ENCODE measurements around the gene RLN1. TPM values are rescaled to one million over a fixed set of nuclear protein-coding genes. Genes with fewer than 3 reads are reported as not detected.

The RLN1 gene
- total RNA-seq, 1 experiment from 2014 or later: not detected

DNA sequence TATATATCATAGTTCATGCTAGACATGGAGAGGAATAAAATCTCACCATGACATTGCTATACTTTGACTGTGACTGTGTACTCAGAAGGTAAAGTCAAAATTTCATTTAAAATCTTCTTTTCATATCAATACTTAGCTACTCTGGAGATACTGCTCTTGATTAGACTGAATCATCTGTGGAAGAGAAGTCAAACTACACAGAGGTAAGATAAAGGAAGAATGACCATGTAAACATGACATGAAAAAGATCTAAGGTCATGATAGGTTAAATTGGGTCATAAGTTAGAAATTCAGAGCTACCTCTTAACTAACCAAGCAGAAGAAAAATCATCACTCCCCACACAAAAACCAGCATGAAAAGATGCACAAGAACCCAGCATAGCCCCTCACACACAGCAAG is 44.8 kb upstream of the RLN1 start:
- ChIA-PET CTCF (no interaction called here), POLR2A (no interaction called here)
- H3K4me3 Mint-ChIP-seq (ENCODE audit: unreplicated experiment): no peak overlapping the region
- H3K27ac Mint-ChIP-seq (ENCODE audit: unreplicated experiment): no peak overlapping the region
- H3K27me3 ChIP-seq (replicated peaks; ENCODE audit: control insufficient read depth, insufficient read depth, low read length): no peaks in the 10 kb centered on the region
- no peak for DNase-seq
- TF ChIP-seq, protein P1, sequence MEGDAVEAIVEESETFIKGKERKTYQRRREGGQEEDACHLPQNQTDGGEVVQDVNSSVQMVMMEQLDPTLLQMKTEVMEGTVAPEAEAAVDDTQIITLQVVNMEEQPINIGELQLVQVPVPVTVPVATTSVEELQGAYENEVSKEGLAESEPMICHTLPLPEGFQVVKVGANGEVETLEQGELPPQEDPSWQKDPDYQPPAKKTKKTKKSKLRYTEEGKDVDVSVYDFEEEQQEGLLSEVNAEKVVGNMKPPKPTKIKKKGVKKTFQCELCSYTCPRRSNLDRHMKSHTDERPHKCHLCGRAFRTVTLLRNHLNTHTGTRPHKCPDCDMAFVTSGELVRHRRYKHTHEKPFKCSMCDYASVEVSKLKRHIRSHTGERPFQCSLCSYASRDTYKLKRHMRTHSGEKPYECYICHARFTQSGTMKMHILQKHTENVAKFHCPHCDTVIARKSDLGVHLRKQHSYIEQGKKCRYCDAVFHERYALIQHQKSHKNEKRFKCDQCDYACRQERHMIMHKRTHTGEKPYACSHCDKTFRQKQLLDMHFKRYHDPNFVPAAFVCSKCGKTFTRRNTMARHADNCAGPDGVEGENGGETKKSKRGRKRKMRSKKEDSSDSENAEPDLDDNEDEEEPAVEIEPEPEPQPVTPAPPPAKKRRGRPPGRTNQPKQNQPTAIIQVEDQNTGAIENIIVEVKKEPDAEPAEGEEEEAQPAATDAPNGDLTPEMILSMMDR (IDR thresholded peaks at IDR 0.05; ENCODE audit: insufficient read depth in 1 of 2, low read depth in 1 of 2, low read length in 1 of 2, severe bottlenecking in 1 of 2, unreplicated experiment in 1 of 2): no peak
- intact Hi-C loops (cut with micrococcal nuclease; ENCODE audit: unreplicated experiment): no loop called here
- no peak overlapping the region for H3K4me3 ChIP-seq (ENCODE audit: low read depth, low read length)
- H3K27me3 Mint-ChIP-seq (ENCODE audit: insufficient read depth, unreplicated experiment): no peaks in the 10 kb centered on the region
- BruUV-seq (replicated peaks): no TSS peak
- no peaks in the 10 kb centered on the region for H3K4me1 ChIP-seq
- no peaks in the 10 kb centered on the region for H3K9me3 Mint-ChIP-seq (ENCODE audit: unreplicated experiment)
- no peaks in the 10 kb centered on the region for H3K36me3 Mint-ChIP-seq (ENCODE audit: insufficient read depth, unreplicated experiment)
- no peaks in the 10 kb centered on the region for H3K36me3 ChIP-seq (ENCODE audit: control insufficient read depth, insufficient read depth, low read length)
- no peaks in the 10 kb centered on the region for H3K4me1 Mint-ChIP-seq (ENCODE audit: low read depth, unreplicated experiment)
- no peaks in the 10 kb centered on the region for H3K9me3 ChIP-seq

DNA sequence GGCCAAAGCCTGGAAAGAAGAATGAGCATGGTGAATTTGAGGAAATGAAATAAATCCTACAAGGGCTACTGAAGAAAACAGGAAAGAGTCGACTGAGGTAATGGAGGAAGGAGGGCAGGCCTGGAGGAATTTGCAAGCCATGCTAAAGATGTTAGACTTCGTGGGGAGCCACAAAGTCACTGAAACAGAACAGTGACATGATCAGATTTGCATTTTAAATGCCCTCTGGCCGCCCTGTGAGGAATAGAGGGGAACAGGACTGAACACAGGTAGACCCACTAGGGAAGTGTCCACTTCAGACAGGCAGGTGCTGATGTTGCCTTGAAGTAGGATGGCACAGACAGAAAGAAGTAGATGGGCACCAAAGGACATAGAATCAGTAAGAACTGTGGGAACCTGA is 42.8 kb upstream of the RLN1 start:
- TF ChIP-seq, protein P1 (IDR thresholded peaks at IDR 0.05; ENCODE audit: insufficient read depth in 1 of 2, low read depth in 1 of 2, low read length in 1 of 2, severe bottlenecking in 1 of 2, unreplicated experiment in 1 of 2): no peak
- Mint-ChIP-seq H3K27me3 (ENCODE audit: insufficient read depth, unreplicated experiment) (no peaks in the 10 kb centered on the region), H3K27ac (ENCODE audit: unreplicated experiment) (no peak overlapping the region), H3K9me3 (ENCODE audit: unreplicated experiment) (no peaks in the 10 kb centered on the region), H3K4me1 (ENCODE audit: low read depth, unreplicated experiment) (no peaks in the 10 kb centered on the region), H3K4me3 (ENCODE audit: unreplicated experiment) (no peak overlapping the region), H3K36me3 (ENCODE audit: insufficient read depth, unreplicated experiment) (no peaks in the 10 kb centered on the region)
- CTCF ChIA-PET: no interaction called here
- Histone ChIP-seq H3K9me3 (no peaks in the 10 kb centered on the region), H3K4me1 (no peaks in the 10 kb centered on the region), H3K27me3 (replicated peaks; ENCODE audit: control insufficient read depth, insufficient read depth, low read length) (no peaks in the 10 kb centered on the region), H3K36me3 (ENCODE audit: control insufficient read depth, insufficient read depth, low read length) (no peaks in the 10 kb centered on the region), H3K4me3 (ENCODE audit: low read depth, low read length) (no peak overlapping the region)
- BruUV-seq (replicated peaks): no TSS peak
- no peak for DNase-seq
- intact Hi-C loops (cut with micrococcal nuclease; ENCODE audit: unreplicated experiment): no loop called here
- POLR2A ChIA-PET: no interaction called here

DNA sequence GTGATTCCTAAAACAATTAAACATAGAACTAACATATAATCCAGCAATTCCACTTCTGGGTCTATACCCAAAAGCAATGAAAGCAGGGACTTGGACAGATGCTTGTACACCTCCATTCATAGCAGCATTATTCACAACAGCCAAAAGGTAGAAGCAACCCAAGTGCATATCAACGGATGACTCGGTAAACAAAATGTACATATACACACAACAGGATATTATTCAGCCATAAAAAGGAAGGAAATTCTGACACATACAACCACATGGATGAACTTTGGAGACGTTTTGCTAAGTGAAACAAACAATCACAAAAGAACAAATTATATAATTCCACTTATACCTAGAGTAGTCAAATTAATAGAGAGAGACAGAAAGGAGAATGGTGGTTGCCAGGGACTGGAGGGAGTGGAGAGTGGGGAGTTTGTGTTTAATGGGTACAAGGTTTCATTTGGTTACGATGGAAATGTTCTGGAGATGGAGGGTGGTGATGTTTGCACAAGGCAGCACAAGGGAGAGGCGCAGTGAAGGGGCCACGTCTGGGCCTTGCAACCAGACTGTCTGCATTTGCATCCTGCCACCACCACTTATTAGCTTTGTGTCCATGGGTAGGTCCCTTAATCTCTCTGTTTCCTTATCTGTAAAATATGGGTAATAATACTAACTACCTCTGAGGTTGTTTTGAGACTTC is 36.3 kb upstream of the RLN1 start:
- no peak for DNase-seq
- Mint-ChIP-seq H3K4me1 (ENCODE audit: low read depth, unreplicated experiment) (no peaks in the 10 kb centered on the region), H3K27me3 (ENCODE audit: insufficient read depth, unreplicated experiment) (no peaks in the 10 kb centered on the region), H3K36me3 (ENCODE audit: insufficient read depth, unreplicated experiment) (no peaks in the 10 kb centered on the region), H3K27ac (ENCODE audit: unreplicated experiment) (no peak overlapping the region), H3K4me3 (ENCODE audit: unreplicated experiment) (no peak overlapping the region), H3K9me3 (ENCODE audit: unreplicated experiment) (no peaks in the 10 kb centered on the region)
- Histone ChIP-seq H3K4me1 (no peaks in the 10 kb centered on the region), H3K4me3 (ENCODE audit: low read depth, low read length) (no peak overlapping the region), H3K27me3 (replicated peaks; ENCODE audit: control insufficient read depth, insufficient read depth, low read length) (no peaks in the 10 kb centered on the region), H3K36me3 (ENCODE audit: control insufficient read depth, insufficient read depth, low read length) (no peaks in the 10 kb centered on the region), H3K9me3 (no peaks in the 10 kb centered on the region)
- ChIA-PET CTCF (no interaction called here), POLR2A (no interaction called here)
- TF ChIP-seq, protein P1 (IDR thresholded peaks at IDR 0.05; ENCODE audit: insufficient read depth in 1 of 2, low read depth in 1 of 2, low read length in 1 of 2, severe bottlenecking in 1 of 2, unreplicated experiment in 1 of 2): no peak
- intact Hi-C loops (cut with micrococcal nuclease; ENCODE audit: unreplicated experiment): no loop called here
- no TSS peak for BruUV-seq (replicated peaks)
